Pons (tissue), 1 donor: Measurements from ENCODE around the gene STIP1.
A peak's percentile ranks its signal among the peaks of the same experiment; 100 is the strongest.

ENCODE experiments used
- DNase-seq: peaks from one replicate; pipeline ENCODE4 v3.0.0-alpha.2; 2016; ENCODE audit warnings: low spot score

STIP1 gene

GRCh38 chr11:64198511-64198910 is 12.5 kb downstream of the STIP1 start:
- DNase-seq, result no peak

GRCh38 chr11:64201543-64201942 is 15.6 kb downstream of the STIP1 start:
- DNase-seq, result no peak

DNA sequence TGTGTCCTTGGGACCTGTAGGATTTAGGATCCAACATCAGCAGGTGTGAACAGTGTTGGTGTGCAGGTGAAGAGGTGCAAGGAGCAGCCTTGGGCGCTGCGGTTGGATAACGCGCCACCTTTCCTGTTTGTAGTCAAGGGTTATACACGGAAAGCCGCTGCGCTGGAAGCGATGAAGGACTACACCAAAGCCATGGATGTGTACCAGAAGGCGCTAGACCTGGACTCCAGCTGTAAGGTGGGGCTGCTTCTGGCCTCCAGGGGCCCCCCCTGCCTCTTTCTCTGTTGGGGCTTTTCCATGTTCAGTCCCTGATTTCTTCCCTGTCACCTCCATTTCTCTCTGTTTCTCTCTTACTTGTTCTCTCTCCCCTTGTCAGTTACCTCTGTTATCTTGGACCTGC is 17.0 kb downstream of the STIP1 start:
- no peak for DNase-seq

GRCh38 chr11:64203421-64204079 is 17.6 kb downstream of the STIP1 start:
- DNase-seq, result no peak

- DNase-seq, result no peak
Observed at GRCh38 chr11:64204080-64204440, 18.1 kb downstream of the STIP1 start.

- peak; percentile 95 for DNase-seq
Observed at GRCh38 chr11:64204464-64204989, 18.6 kb downstream of the STIP1 start.

DNA sequence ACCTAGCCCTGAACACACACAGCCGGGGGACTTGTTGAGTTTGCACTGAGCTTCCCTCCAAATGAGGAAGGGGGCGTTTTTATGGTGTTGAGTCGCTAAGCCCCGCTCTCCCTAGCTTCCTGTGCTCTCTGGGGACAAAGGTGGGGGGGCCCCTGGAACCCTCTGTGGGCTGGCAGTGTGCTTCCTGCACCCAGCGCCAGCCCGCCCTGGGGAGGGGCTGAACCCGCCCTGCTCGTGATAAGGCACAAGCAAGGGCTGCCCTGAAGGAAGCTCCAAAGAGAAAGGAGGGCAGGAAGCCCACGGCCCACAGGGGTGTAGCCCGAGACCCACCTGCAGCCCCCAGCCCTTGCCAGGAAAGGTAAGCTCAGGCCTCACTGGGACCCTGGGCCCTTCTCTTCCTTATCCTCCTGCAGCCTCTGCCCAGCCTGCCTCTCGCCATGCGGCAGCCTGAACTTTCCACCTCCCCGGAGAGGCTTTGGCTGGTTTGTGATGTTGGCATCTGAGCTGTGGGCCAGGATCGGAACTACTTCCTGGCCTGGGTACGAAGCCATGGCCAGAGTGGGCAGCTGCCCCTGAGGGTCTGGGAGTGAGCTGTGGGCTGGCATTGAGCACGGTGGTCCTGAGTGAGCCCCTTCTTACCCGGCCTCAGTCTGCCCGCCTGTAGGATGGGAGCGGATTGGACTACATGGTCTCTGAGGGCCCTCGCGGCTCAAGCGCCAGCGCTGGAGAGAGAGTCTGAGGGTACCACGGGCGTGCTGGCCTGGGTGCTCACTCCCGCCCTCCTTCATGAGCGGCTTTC is 20.7 kb downstream of the STIP1 start, which contains the start of gene FERMT3:
Gene FERMT3, plus strand, starts transcription at position 265 of the 799 bp plus-strand sequence. CDS start 644 bp downstream, outside the sequence.
- no peak for DNase-seq

- no peak for DNase-seq
Observed at GRCh38 chr11:64207256-64208085, 21.5 kb downstream of the STIP1 start.

DNA sequence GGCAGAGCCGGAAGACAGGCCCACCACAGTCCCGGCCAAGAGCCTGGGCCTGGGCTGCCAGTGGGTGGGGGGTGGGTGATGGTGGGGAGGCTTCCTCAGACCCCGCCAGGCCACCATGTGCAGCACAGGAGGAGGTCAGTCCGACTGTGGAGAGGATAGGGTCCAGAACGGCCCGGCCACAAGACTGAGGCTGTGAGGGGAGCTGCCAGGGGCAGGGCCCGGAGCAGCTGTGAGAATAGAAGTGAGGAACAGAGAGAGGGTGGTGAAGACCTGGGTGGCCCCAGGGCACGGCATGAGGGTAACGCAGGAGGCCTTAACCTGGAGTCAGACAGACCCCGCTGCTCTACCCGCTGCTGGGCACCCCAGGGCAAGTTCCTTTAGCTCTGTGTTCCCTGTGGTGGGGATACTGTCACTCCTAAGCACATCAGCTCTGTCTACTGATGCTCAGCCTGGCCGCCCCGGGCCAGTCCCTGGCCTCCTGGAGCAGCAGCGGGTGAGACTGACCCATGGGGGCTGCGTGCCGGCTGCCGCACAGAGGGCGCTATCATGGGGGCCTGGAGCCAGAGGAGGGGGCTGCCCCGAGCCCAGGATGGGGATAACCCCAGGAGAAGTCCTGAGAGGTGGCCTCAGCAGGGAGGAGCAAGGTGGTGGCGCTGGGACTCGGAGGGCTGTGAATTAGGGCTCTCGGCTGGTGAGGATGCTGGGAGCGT is 22.3 kb downstream of the STIP1 start:
- no peak for DNase-seq

DNA sequence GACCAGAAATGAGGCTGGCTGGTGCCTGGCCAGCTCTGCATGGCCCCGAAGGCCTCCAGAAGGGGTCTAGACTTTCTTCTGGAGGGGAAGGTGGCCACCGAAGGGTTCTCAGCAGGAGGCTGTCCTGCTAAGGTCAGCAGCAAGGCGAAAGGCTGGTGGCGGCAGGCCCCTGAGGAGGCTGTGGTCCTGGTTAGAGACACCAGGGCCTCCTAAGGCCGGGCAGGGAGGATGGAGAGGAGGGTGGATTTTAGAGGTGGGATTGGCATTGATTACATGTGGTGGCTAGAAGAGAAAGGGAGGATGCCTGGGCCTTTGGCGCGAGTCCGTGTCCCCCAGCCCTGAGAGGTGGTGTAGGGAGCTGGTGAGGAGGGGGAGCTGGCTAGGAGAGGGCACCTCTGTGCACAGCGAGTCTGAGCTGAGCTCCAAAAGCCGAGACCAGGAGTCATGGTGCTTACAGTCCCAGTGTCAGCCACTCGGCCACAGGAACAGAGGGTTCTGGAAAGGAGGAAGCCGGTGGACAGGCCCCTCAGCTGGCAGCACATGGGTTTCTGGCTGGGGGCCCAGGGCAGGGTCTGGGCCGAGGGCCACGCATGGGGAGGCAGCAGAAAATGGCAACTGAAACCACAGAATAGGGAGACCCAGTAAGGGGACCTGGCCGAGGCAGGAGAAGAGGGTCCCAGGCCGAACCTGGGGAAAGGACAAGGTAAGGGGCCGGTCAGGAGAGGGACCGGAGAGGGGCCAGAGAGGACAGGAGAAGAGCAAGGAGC is 23.0 kb downstream of the STIP1 start:
- no peak for DNase-seq

DNA sequence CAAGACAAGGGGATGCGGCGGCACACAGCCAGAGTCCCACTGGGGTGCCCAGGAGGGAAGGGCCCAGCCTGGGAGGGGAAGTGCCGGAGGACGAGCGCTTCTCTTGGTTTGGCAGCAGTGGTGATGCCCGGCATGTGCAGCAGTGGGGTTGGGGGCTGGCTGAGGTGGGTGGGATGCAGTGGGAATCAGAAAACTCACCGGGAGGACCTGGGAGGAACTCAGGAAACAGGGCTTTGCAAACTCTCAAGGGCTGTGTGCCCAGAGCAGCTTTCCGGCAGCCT is 23.5 kb downstream of the STIP1 start:
- DNase-seq, result no peak

- no peak for DNase-seq
Observed at GRCh38 chr11:64210301-64211020, 24.5 kb downstream of the STIP1 start.

DNA sequence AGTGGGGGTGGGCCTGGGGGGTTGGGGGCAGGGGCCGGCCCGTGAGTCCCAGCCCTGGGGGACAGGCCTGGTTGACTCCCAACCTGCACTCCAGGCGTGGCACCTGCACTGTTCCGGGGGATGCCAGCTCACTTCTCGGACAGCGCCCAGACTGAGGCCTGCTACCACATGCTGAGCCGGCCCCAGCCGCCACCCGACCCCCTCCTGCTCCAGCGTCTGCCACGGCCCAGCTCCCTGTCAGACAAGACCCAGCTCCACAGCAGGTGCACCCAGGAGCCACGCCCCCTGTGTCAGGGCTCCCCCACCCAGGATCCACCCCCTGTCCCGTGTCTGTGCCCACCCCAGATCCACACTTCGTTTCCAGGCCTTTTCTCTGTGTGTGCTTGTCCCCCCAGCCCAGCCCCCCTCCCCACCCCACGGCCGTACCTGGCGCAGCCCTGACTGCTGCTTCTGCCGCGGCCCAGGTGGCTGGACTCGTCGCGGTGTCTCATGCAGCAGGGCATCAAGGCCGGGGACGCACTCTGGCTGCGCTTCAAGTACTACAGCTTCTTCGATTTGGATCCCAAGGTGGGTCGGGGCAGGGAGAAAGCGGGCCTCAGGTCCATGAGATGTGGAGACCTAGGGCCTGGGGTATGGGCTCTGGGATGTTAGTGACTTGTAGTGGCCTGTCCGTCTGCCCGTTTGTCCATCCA is 25.4 kb downstream of the STIP1 start:
- DNase-seq, result no peak

GRCh38 chr11:64216879-64217278 is 30.9 kb downstream of the STIP1 start:
- no peak for DNase-seq

DNA sequence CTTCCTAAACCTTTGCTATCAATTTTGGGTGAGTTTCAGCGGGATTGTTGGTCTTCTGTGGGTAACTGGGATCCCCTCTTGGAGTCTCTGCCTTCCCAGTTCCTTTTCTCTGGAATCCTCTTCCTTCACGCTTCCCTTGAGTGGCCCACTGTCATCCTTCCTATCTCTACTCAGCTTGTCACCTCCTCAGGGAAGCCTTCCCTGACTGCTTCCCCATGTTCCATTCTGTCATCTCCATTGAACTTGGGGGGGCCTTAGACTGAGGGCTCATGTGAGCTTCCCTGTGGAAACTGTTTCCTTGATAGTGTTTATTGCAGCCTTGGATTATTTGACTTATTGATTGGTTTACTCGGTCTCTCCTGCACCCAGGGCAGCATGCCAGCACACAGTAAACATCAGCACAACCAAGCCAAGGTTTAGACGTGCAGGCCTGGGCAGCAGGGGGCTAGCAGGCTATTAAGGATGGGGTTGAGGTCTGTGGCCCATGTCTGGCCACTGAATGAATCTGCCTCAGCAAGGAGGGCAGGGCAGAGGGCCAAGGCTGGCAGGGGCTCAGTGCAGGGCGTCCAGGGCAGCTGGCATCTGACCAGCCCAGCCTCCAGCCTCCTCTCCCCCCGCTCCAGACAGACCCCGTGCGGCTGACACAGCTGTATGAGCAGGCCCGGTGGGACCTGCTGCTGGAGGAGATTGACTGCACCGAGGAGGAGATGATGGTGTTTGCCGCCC is 32.8 kb downstream of the STIP1 start:
- no peak for DNase-seq

GRCh38 chr11:64219354-64219684 is 33.3 kb downstream of the STIP1 start:
- DNase-seq, result no peak

DNA sequence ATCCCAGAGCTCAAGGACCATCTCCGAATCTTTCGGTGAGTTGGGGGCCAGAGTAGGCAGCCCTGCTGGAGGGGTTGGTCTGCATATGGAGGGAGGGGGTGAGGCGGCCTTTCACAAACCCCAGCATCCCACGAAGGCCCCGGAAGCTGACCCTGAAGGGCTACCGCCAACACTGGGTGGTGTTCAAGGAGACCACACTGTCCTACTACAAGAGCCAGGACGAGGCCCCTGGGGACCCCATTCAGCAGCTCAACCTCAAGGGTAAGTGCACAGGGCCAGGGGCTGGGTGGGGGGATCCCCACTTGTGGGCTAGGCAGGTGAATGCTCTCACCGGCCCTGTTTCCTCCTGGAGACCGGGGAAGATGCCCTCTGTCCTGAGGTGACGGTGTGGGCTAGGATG is 33.8 kb downstream of the STIP1 start:
- no peak for DNase-seq

DNA sequence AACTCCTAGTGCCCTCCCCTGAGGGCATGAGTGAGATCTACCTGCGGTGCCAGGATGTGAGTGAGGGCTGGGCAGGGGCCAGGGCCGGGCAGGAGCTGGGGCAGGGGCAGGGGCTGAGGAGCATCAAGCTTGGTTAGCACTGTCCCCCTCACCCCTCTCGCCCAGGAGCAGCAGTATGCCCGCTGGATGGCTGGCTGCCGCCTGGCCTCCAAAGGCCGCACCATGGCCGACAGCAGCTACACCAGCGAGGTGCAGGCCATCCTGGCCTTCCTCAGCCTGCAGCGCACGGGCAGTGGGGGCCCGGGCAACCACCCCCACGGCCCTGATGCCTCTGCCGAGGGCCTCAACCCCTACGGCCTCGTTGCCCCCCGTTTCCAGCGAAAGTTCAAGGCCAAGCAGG is 34.3 kb downstream of the STIP1 start:
- DNase-seq, result no peak

- DNase-seq, result no peak
Observed at GRCh38 chr11:64220798-64221197, 34.8 kb downstream of the STIP1 start.

- DNase-seq, result no peak
Observed at GRCh38 chr11:64222651-64223000, 36.7 kb downstream of the STIP1 start.
